NCI-H2107 treated with DMSO at 0.1 percent for 48 hours (cell line): Measurements from ENCODE around the gene FXYD5.

Experiments used
- DNase-seq: peaks from one replicate; lab custom pipeline; 2025; ENCODE audit not compliant: unreplicated experiment; lab: John Stamatoyannopoulos, UW

Gene FXYD5, protein sequence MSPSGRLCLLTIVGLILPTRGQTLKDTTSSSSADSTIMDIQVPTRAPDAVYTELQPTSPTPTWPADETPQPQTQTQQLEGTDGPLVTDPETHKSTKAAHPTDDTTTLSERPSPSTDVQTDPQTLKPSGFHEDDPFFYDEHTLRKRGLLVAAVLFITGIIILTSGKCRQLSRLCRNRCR

DNA sequence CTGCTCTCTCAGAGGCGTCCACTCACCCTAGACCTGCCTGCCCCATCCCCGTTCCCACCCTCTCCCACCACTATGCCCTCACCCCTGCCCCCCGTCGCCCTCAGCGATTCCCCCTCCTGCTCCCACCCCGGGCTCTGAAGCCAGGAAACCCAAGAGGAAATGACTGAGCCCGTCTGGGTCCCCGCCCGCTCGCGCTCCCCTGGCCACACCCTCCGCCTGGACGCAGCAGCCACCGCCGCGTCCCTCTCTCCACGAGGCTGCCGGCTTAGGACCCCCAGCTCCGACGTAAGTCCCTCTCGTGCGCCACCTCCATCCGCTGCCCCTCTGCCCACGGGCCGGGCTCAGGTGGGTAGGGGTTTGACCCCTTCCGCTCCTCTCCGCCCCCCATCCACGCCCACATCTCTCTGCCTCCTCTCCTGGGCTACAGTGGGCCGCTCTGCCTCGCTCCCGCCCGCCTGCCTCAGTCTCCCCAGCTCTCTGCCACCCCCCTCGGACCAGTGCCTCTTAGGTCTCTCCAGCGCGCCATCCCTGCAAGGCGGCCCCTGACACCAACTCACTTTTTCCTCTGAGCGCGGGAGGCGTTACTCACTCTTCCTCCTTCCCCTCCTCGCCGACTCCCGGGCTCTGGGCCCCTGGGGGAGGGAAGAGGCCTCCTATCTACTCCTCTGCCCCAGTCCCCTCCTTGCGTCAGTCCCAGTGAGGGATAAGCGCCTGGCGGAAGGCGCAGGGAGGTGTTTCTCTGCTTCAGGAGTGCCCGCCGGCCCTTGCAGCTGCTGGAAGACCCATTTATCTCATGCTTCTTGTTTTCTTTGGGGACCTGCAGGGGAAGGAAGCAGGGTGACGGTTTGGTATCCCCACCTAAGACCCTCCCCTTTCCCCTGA is at the start of gene FXYD5:
TSS of gene FXYD5 (plus strand) at position 211 of the 882 bp plus-strand sequence. CDS start 816 bp downstream, outside the sequence.
- DNase-seq, result no peak

DNA sequence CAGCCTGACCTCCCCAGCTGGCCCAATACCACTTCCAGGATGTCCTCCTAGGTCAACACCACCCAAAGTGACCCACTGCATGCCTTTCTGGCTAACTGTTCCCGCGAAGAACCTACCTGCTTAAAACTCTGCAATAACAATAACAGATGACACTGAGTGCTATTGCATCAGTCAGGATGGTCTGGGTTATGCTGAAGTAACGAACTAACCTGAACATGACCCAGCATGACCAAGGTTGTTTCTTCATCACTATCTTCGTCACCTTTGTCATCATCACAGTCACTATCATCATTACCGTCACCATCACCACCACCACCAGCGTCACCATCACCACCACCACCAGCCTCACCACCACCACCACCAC is 49.5 kb upstream of the FXYD5 start:
- DNase-seq, result no peak

DNA sequence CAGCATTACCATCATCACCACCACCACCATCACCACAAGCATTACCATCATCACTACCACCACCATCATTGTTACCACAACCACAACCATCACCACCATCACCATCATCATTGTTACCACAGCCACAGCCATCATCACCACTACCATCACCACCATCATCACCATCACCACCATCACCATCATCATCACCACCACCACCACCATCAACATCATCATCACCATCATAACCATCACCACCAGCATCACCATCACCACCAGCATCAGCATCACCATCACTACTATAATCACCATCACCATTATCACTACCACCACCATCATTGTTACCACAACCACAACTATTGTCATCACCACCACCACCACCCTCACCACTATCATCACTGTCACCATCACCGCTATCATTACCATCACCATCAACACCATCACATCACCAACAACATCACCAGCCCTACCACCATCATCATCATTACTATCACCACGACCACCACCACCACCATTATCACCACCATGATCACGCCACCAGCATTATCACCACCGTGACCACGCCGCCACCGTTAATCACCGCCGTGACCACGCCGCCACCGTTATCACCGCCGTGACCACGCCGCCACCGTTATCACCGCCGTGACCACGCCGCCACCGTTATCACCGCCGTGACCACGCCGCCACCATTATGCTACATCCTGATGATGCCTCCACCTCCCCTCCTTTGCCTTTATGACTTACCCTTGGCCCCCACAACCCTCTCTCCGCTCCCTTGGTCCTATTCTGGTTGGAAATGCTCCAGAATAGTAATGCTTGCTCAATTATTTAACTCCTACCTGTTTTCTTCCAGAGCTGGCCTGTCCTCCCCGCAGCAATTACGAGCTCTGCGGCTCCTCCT is 48.9 kb upstream of the FXYD5 start:
- no peak for DNase-seq

DNA sequence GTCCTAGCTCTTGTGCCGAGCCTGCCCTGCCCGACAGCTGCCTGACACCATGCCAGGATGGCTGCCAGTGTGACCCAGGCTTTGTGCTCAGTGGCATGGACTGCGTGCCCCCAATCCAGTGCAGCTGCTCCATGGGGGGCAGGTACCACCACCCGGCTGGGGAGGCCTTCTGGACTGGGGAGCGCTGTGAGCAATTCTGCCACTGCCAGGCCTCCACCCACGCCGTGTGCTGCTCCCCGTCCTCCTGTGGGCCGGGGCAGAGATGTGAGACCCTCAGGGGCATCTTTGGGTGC is 48.3 kb upstream of the FXYD5 start:
- DNase-seq, result no peak

DNA sequence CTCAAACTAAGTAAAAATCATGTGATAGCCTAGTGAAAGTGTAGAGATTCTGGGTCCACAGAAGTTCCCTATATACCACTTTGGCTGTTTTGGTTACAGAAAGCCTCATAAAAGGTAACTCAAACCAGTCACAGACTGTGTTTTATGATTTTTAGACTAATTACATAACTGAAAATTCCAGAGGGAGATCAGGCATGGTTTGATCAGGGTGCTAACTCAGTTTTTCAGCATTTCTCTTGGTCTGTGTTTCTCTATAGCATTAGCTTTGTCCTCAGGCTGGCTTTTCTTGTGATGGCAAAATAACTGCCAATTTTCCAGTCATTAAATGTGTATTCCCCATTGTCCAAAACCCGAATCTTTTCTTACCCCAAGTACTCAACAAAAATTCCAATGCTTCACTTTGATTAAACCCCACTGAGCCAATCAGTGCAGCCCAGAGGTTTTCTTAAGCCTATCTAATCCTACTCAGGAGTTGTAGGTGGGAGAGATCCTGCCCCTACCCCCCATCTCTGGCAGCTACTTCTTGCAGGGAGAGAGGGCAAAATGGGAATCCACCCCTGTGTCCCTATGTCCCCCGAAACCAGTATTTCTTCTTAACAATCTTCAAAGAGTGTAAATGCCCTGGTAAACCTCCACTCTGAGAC is 47.5 kb upstream of the FXYD5 start:
- no peak for DNase-seq

DNA sequence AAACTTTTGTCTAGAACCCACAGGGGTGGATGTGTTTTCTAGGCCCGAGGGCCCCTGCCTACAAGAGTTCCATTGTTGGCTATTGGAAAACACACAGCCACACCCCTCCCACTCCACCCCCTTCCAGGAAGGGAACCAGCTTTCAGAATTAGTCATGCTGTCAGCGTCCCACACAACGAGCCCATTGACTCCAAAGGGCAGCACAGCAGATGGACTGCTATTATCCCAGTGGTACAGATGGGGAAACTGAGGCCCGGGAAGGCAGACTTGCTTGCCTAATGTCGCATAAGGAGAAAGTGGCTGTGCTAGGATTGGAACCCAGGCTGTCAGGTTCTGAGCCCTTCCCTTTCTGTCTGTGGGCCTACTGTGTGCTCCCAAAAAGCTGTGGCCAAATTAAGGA is 47.0 kb upstream of the FXYD5 start:
- DNase-seq, result no peak

DNA sequence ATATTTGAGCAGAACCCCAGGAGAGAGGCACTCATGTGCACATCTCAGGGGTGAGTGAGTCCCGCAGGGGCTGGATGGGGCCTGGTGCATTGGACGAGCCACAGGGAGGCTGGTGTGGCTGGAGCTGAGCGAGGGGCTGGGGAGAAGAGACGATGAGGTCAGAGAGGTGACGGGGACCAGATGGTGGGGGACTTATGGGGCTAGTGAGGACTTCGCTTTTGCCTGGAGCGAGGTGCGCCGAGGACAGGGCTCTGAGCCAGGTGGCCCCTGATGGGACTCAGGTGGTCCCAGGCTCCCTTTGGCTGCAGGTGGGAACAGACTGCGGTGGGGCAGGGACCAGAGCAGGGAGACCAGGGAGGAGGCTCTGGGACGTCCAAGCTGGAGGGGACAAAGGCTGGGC is 45.8 kb upstream of the FXYD5 start:
- no peak for DNase-seq

DNA sequence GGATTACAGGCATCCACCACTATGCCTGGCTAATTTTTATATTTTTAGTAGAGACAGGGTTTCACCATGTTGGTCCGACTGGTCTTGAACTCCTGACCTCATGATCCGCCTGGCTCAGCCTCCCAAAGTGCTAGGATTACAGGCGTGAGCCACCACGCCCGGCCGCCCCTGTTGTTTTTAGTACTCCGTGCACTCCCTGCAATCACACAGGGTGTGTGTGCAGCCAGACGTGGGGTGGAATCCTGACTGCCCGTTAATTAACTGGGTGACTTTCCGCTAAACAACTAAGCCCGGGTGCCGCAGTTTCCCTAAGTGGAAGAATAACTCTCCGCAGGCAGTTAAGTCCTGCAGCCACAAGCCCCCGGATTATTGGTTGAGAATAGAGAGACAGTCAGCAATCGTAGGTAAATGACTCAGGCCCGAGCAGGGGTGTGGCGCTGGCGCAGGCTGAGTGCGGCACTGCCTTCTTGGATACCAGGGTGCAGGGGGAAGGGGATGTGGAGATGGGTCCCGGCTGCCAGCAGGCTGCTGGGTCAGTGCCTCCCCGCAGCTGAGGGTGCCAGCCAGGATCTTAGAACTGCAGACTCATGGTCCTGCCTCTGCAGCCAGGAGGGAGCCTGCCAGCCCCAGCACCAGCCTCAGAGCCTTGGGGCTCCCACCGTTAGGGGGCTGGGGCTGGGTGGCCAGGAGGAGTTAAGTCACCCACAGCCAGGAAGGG is 45.0 kb upstream of the FXYD5 start:
- no peak for DNase-seq

DNA sequence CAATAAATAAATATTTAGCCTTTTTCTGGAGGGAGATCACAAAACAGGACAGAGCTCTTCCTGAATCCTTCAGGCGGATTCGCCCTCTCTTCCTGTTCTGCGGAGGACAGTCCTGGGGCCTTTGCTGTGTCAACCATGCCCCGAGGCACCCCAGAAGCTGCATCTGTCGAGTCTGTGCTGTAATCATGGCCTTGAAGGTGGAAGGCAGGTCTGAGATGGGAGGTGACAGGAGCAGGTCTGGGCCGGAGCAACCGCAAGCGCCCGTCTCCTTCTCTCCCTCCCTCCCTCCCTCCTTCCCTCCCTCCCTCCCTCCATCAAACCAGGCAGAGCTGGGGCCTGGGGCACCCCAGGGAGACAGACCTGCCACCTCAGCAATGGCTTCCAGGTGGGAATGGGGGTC is 43.6 kb upstream of the FXYD5 start:
- no peak for DNase-seq

DNA sequence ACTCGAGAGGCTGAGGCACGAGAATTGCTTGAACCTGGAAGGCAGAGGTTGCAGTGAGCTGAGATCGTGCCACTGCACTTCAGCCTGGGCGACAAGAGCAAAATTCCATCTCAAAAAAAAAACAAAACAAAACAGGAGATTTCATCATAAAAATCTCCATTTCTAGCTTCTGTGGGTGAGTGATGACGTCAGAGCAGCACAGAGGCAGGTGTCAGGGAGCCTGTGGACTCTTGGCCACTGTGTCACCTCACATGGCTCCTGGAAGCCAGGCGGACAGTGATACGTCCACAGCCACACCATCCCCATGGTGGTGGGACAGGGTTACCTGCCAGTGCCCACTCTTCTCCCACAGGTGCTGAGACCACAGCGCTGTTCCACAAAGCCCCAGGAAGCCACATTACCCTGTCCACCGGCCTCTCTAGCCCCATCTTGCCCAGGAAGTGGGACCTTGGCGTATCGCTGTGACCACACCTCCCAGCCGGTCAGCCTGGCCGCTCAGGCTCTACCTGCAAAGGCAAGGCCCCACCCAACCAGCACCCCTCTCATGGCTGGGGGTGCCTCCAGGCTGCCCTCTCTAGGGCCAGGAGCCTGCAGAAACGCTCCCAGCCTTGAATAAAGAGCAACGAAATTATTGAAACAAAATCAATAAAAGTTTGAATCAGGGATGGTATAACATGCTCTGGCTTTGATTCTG is 41.4 kb upstream of the FXYD5 start:
- DNase-seq, result no peak

DNA sequence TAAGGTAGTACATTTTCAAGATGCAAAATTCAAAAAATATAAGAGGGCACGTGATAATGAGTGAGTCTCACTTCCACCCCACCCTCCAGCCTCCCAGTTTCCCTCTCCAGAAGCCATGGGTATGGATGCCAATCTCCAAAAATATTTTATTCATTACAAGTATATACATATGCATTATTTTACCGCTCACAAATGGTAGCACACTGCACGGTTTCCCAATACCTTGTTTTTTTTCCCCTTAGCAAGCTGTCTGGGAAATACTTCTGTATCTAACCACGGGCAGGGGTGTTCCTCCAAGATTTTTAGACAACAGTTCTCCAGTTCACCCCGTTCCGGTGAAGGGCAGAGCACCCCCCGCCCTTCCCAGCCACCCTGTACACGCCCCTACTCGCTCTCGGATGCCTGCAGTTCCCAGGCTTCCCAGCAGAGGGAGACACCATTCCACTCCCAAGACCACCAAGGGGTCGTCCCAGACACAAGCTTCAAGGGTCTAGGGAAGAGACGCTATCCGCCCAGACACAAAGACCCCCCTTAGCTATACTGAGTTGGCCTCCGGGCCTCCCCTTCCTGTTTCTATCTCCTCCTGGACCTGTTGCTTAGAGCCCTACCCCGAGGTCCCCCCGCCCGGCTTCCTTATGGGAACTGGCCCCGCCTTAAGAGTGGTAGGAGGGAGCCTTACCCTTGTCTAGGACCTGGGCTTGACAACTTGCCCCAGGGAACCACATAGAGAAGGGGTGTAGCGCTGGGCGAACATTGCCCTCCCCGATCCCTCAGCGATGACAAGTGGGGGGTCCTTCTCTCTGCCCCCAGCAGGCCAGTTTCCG is 40.0 kb upstream of the FXYD5 start:
- no peak for DNase-seq

DNA sequence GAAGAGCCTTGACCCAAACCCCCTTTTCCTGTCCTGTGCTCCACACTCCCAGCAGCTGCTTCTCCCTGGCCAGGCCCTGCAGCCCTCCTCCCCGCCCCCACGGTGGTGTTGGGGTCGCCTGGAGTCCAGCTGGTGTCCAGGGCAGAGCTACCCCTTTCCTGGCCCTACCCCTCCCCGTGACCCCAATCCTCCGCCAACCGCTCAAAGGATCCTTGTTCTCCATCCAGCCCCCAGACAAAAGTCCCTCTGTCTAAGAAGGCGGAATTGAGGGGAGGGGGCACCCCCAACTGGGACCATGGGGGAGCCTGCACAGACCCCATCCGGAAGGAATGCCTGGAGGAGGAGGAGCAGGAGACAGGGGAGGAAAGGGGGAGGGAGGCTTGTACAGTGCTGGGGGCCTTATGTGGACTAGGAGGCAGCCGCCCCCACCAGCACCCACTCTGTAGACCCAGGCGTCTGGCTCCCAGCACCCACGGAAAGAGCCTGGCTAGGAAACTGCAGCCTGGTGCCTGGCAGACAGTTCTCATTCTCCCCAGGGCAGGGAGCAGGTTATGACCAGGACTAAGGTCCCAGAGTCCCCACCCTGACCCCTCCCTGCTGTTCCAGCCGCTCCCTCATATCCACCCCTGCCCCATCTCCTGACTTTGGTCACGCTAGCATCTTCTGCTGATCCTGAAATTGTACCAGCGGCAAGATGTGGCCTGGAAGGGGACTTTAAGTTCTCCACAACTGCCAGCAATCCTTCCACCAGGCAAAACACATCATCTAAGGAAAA is 39.2 kb upstream of the FXYD5 start, which contains the start of gene FXYD3:
TSS of gene FXYD3 (plus strand) at position 647 of the 775 bp plus-strand sequence. CDS start 3,554 bp downstream, outside the sequence.
- DNase-seq, result no peak

DNA sequence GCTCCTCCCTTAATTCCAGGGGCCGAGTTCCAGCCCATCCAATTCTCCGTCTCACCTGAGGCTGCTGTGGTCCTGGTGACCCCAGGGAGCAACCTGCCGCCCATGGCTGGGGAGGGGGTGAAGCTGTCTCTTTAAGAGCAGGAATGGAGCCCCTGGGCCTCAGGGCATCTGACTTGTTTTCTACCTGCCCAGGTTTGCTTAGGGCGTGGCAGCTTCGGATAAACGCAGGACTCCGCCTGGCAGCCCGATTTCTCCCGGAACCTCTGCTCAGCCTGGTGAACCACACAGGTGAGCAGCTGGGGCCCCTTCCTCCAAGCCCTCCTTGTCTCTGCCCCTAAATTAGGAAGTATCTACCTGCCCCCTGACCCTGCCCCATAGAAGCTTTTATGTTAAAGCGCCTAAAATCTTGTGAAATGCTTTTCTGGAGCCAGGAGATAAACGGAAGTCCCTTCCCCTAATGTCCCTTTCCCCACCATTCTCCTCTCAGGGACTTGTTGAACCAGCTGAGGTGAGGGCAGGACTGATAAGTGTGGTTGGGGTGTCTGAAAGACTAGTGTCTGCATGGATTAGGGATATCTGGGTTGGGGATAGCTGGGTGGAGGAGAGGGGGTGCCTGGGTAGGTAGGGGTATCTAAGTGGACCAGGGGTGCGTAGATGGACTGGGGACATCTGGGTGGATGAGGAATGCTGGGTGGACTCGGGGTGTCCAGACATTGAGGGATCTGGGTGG is 38.3 kb upstream of the FXYD5 start:
- no peak for DNase-seq

DNA sequence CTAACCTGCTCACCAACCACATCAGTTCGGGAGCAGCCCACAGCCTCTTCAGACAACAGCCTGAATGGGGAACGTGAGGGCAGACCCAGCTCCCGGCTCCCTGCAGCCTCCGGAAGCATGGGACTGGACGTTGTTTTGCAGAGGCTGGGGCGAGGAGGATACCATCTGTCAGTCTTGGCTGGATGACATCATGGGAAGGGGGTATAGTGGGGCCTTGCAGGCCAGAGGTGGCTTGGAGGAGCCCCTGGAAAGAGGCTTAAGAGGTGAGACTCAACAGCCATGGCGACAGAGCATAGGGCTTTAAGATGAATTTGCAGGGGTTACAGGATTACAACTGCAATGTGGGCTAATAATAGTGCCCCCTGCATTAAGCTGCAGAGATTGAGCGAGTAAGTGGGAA is 37.4 kb upstream of the FXYD5 start:
- no peak for DNase-seq

DNA sequence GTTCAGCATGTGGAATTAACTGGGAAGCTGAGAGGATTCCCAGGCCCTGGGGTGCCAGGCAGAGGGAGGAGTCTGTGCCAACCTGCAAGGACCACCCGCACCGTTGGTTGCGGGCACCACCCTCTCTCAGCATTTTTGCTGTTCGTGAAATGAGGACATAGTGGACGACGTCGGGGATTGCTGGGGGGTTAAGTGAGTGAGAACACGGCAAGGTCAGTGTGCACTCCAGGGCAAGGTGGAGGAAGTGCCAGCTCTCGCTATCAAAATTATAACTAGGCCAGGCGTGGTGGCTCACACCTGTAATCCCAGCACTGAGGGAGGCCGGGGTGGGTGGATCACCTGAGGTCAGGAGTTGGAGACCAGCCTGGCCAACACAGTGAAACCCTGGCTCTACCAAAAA is 36.7 kb upstream of the FXYD5 start:
- DNase-seq, result no peak

DNA sequence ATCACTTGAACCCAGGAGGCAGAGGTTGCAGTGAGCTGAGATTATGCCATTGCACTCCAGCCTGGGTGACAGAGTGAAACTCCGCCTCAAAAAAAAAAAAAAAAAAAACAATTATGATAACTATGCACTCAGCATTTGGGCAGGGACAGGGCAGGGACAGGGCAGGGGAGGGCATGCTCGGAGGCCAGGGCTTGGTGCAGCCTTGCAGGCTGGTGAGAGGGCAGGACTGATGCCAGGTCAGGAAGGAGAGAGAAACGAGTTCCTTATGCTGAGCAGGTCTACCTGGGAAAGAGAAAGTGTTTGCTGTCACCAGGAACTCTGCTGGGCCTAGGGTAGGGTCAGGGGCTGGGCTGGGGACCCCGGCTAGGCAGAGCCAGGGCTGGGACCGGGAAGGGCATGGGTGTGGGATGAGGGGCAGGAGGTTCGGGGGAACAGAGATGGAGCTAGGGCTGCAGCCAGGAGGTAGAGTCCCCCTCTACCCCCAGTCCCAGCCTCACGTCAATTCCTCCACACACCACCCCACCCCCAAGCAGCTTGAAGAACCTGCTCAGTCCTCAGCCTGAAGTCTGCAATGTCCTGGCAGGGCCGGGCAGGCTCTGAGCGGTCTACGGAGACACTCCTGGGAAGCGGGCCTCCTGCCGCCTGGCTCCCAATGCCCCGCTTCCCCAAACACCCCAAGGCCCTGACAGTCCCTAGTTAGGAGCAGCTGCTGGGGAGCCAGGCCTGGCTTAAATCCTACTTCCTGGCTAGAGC is 36.1 kb upstream of the FXYD5 start:
- DNase-seq, result no peak

DNA sequence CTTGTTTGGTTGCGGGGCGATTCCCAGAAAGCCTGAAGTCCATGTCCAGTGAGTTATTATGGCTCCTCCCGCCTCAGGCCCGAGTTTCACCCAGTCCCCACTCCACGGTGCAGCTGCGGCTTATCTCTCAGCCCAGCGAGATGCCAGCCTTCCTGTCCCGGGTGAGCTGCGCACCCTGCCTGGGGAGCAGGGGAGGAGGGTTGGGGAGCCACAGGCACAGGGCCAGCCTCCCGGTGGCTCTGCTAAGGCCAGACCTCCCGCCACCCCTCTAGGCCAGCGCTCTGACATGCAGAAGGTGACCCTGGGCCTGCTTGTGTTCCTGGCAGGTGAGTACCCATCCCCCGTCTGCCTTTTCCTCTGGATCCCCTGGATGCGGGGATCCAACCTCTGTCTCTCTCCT is 35.4 kb upstream of the FXYD5 start:
- no peak for DNase-seq
